HG03196 (cell line): ENCODE measurements around the gene BRMS1L.
"Not testable (repeated sequence)": the region's sequence is repeated elsewhere in the genome, so short reads cannot be mapped to it uniquely, and the experiment has no call there.

ENCODE experiments used
- ATAC-seq: cut with Tn5 transposase; IDR thresholded peaks from one replicate; pipeline ENCODE4 v1.9.1; 2021; ENCODE audit not compliant: unreplicated experiment

The BRMS1L gene

GRCh38 chr14:35821564-35822411 is 4.3 kb upstream of the BRMS1L start:
- no peak for ATAC-seq

- no peak for ATAC-seq
These were observed 3.6 kb upstream of the BRMS1L start for GRCh38 chr14:35822501-35822900.

GRCh38 chr14:35824446-35825165 is 1.5 kb upstream of the BRMS1L start:
- ATAC-seq, result not testable (repeated sequence)

GRCh38 chr14:35825968-35826217 is 245 bp upstream of the BRMS1L start:
- no peak for ATAC-seq

- no peak for ATAC-seq
These were observed 846 bp downstream of the BRMS1L start for GRCh38 chr14:35826952-35827416.

- no peak for ATAC-seq
These were observed 1.7 kb downstream of the BRMS1L start for GRCh38 chr14:35827678-35828472.

GRCh38 chr14:35829449-35829848 is 3.3 kb downstream of the BRMS1L start:
- ATAC-seq, result no peak

GRCh38 chr14:35835208-35835982 is 9.3 kb downstream of the BRMS1L start:
- no peak for ATAC-seq

- not testable (repeated sequence) for ATAC-seq
These were observed 15.6 kb downstream of the BRMS1L start for GRCh38 chr14:35841704-35842103.

GRCh38 chr14:35842245-35842644 is 16.1 kb downstream of the BRMS1L start:
- not testable (repeated sequence) for ATAC-seq

- ATAC-seq, result no peak
These were observed 18.4 kb downstream of the BRMS1L start for GRCh38 chr14:35844494-35844893.

- ATAC-seq, result no peak
These were observed 21.5 kb downstream of the BRMS1L start for GRCh38 chr14:35847636-35848035.

- no peak for ATAC-seq
These were observed 23.0 kb downstream of the BRMS1L start for GRCh38 chr14:35849122-35849521.

GRCh38 chr14:35851823-35852222 is 25.7 kb downstream of the BRMS1L start:
- ATAC-seq, result no peak

- no peak for ATAC-seq
These were observed 27.1 kb downstream of the BRMS1L start for GRCh38 chr14:35853225-35853624.

- ATAC-seq, result no peak
These were observed 28.6 kb downstream of the BRMS1L start for GRCh38 chr14:35854696-35855270.

GRCh38 chr14:35855876-35856481 is 29.8 kb downstream of the BRMS1L start:
- peak; percentile 93 for ATAC-seq

GRCh38 chr14:35858521-35859209 is 32.5 kb downstream of the BRMS1L start:
- ATAC-seq, result no peak

GRCh38 chr14:35861204-35861868 is 35.2 kb downstream of the BRMS1L start:
- ATAC-seq, result no peak
